H4 (cell line): ENCODE data around the gene SCLT1. TPM values are rescaled to one million over a fixed set of nuclear protein-coding genes. Genes with fewer than 3 reads are reported as not detected.

Source experiments
- DNase-seq: peaks from one replicate; pipeline ENCODE4 v3.0.0-alpha.2; 2015; ENCODE audit warnings: low spot score
- total RNA-seq: library from RNA; depleted of rRNA; stranded (reverse); fragments of >200 nt; shearing (Covaris generic); gene quantifications from 2 replicates; pipeline ENCODE4 v1.2.3, GENCODE V29; 2014

SCLT1 gene
- total RNA-seq, 1 experiment from 2014 or later, result 20.8 TPM

DNA sequence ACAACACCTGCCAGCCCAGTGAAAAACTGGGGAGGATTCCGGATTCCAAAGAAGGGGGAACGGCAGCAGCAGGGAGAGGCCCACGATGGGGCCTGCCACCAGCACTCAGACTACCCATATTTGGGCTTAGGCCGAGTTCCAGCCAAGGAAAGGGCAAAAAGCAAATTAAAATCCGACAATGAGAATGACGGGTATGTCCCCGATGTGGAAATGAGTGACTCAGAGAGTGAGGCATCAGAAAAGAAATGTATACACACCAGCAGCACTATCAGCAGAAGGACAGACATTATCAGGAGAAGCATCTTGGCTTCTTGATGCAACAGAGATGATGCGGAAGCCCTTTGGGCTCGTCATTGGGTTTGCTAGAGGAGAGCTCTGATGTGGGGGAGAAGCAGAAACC, 221.4 kb downstream of the SCLT1 start:
- no peak for DNase-seq

DNA sequence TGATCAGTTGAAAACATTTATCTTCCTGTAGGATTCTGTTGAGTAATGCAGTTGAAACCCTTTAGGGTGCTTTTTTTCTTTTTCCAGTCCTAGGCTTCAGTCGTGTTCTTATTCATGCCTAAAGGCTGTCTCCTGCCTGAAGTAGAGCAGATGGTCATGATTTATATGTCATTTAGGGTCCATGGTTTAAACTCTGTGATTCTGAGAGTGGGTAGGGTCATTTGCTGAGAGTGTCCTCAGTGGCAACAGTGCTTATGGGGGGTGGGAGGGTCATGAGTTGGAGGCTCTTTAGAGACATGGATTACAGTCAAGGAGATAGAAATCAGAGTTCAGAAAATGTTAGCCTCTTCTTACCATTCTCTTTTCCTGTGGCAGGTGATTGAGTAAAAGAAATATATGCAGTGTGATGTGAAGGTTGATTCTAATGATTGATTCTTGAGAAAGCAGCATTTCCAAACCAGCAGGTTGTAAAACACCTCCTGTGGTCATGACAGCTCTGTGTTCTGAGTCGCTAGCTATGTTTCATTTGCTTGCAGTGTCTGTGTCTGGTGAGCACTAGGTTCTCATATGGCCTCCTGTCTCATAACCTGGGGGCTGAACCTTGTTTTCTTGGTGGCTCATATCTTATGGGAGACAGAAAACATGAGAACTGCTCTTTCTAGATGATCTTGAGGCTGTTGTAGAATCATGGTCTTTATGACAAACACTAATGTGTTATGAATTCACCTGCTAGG, 223.4 kb downstream of the SCLT1 start:
- DNase-seq, result no peak

DNA sequence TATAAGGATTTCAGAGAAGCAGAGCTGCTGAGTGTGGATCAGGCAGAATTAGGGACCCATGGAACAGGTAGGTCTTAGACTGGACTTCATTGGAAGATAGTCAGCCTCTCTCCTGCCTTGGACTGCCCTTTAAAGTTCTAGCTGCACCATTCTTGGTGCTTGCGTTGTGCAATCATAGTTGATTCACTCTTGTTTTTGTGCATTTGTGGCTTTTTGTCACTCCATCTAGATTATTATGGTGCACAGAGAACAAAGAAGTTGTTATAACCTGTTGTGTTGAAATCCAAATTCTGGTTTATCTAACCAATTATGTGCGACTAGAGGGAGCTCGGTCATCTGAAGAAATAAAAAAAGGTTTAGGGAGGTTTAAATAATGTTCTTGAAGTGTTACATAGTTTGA, 224.6 kb downstream of the SCLT1 start:
- no peak for DNase-seq

DNA sequence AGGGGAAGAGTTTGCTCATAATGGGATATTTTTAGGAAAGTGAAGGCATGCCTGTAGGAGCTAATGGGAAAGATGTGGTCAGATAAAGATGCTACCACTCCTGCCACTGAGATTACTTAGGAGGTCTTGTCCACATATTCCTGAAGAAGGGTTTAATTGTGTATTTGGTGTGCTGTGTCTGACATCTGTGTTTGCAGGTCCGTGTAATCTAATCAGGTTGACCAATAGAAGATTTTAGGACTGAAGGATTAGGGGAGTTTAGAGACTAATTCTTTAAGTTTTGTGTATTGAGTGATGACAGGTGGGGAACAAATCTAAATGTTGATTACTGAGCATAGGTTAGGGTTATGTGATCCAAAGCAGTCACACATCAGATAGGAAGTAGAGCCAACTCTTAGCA, 226.6 kb downstream of the SCLT1 start:
- no peak for DNase-seq

DNA sequence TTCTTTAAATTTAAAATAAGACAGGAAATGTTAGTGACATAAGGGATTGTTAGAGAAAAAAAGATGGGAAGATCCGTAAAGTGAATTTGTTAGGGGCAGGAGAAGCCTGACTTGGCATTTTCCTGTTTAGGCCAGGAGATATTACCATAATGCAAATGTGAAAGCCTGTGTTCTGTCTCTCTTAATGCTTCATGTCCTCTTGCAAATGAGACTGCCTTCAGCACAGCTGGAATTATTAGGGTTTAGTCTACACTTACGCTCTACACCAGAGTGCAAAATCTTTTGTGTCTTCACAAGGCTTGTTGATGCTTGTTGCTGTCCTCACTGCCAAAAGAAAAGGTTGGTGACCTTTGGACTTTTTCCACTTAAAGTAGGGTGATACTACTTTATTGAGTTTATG, 227.1 kb downstream of the SCLT1 start:
- DNase-seq, result no peak

DNA sequence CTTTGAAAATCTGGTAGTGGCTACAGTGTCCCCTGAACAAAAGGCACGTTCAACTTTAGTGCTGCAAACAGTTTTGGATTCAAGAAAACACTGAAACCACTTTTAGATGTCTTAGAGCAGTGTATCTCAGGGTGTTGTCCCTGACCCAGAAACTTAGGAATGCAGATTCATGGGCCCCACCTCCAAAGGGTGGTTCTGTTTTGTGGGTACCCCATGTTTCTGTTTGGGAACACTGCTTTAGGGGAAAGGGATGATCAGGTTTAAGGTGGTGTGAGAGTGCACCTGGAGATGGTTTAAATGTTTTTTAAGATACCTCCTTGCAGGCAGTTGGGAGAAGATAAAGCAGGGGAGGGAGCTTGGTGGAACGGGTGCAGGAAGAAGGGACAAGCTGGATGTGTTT, 228.2 kb downstream of the SCLT1 start:
- no peak for DNase-seq

DNA sequence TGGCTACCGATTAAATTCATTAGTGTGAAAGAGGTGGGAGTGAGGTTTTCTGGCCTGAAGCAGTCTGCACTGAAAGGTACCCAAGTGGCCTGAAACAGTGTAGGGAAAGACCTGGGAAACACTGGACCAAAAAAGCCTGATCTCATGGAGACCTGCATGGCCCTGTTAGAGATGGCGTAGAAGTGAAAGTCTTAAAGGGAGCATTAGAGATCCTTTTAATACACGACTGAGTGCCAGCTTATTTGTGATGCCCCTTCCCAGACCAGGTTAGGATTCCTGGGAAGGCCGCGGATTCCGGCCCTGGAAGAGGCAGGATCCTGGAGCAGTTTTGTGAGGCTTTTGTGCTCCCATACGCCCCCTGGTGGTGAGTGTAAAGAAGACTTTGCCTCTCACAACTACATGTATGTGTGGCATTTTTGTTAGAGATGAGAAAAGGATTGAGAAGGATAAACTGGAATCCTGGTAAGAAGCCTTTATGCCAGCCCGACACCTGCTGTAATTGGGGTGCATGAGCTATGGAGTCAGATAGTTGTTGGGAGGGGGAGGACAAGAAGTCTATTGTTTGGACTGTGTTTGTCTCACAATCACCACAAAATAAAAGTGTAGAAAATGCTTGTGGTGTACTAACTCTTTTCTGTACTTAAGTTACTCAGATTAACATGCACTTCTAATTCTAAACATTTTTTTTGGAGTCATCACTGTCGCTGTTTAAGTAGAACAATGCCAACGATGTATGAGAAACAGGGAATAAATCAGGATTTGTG, 229.8 kb downstream of the SCLT1 start:
- peak; percentile 62 for DNase-seq

DNA sequence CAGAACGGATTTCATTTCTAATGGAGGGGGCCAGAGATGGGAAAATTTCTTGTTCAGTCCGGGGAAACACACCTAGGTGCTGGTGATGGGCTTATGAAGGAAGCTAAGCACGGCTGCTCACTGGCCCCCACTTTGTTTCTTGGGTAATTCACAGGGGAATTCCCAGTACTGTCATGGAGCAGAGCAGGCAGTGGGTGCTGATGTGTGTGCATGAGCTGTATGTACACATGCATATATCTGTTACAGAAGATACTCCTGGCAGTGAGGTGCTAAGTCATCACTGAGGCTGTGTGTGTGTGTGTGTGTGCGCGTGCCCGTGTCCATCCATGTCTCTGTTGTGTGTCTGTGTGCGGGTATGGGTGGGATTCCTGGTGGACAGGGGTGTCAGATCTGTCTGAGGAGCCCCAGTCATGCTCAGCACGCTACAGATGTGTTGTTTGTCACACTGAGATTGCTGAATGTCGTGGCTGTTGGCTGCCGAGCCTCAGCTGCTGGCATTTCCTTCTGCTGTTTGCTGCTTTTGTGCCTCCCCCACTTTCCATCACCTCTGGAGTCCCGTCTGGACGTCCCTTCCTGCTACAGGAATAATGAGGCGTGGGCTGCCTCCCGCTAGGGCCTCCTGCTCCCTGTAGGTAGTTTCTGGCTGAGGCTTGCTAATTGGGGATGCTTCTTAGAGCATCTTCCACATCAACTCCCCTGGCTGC, 230.6 kb downstream of the SCLT1 start:
- no peak for DNase-seq

DNA sequence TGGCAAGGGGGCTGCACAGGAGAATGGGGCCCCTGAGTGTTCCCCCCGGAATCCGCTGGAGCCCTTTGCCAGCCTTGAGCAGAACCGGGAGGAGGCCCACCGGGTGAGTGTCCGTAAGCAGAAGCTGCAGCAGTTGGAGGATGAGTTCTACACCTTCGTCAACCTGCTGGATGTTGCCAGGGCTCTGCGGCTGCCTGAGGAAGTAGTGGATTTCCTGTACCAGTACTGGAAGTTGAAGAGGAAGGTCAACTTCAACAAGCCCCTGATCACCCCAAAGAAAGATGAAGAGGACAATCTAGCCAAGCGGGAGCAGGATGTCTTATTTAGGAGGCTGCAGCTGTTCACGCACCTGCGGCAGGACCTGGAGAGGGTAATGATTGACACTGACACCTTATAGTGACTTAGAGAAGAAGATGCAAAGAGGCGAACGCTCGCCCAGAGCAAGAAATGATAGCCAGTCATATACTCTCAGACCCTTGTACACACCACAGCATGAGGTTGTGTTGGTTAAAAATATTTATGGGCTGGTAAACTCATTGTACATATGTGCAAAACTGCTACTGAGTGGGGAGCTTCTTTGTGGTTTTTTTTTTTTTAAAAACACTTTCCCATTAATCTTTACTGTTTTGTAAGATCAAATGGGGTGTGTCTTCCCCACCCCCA, 231.4 kb downstream of the SCLT1 start:
- no peak for DNase-seq

DNA sequence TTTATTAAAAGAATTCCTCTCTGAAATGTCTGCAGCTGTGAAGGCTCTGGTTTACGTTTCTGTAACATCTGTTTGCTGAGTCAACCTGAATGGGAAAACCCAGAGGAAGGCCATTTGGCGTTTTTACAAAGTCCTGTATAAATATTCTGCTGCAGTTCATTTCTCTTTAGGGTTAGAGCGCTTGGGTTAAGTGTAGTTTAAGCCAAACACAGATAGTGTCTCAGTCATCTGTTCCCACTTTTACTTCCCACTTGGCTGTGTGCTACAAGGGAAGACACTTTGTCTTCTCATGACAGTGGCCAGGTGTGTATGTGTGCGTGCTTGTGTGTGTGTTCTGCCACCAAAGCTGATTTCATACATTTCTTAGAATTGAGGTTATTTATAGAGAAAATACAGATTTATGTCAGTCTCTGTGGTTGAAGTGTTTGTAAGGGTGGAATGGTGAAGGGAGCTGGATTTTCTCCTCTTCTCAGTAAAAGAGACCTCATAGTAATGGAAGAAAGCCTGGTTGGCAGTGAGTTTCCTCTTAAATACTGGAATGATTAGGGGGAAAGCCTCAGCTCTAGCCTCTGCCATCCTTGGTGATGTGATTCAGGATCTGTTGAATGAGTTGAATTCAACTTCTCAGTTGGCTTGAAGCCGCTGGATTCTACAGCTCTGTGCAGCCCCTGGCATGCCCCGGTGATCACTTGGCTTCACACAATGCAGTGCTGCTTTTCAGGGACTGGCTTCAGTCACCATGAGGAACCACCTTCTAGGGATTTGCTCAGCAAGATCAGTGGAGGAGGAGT, 233.3 kb downstream of the SCLT1 start:
- DNase-seq, result no peak

DNA sequence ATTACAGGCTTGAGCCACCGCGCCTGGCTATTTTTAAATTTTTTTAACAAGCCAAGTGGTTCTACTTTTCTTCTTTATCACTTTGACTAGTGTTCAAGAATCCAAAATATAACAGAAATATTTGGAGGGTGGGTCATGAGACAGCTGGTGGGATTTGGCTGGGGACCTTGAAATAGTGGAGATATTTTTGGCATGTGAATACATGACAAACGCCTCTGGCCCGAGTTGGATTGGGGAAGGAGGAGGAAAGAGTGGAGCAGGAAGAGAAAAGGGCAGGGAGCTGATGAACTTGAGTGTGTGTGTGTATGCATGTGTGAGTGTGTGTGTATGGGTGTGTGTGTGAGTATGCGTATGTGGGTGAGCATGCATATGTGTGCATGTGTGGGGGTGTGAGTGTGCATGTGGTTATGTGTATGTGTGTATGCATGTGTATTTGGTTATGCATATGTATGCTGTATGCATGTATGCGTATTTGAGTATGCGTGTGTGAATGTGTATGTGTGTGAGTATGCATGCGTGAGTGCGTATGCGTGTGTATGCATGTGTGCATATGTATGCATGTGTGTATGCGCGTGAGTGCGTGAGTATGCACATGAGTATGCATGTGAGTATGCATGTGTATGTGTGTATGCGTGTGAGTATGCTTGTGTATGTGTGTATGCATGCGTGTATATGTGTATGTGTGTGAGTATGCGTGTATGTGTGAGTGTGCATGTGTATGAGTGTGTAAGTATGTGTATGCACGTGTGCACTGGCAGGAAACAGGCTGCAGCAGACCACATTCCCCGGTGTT, 234.3 kb downstream of the SCLT1 start:
- DNase-seq, result no peak

DNA sequence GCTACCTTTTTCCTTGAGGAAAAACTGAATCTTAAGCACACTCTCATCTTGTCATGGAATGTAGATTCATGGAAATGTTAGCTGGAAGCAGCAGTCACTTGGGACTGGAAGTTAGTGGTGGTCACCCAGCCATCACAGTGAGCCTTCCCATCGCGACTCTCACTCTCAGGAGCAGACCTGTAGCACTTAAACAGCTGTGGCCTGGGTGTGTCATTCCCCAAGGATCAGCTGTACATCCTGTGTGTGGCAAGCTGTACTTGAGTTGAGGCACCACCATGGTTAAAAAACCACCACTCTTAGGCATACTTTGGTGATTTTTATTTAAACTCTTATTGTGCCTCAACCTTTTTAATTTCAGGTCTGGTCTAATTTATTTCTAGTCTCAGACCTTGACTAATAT, 237.1 kb downstream of the SCLT1 start:
- DNase-seq, result no peak

DNA sequence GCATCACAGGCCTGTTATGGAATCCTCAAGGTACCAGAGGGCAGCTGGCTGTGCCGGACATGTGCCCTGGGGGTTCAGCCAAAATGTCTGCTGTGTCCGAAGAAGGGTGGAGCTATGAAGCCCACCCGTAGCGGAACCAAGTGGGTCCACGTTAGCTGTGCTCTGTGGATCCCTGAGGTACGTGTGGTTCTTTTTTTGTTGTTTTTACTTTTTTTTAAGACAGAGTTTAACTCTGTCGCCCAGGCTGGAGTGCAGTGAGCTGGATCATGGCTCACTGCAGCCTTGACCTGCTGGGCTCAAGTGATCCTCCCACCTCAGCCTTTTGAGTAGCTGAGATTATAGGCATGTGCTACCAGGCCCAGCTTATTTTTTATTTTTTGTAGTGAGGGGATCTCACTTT, 237.7 kb downstream of the SCLT1 start:
- no peak for DNase-seq

DNA sequence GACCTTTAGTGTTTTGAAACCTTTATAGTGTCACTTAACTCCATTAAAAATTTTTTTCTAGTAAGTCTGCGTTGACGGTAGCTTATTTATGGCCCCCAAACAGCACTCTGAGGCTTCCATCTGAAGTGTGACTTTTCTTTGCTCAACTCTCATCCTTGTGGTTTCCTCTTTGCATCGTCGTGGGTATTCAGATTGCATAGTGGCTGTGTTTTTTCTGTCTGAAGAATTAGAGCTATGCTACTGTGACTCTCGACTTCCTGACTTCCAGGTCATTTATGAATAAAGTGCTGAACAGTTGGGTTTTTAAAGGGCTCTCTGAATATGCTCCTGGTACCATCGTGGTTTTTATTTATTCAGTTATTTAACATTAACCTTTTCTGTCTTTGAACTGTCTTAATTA, 238.9 kb downstream of the SCLT1 start:
- no peak for DNase-seq

DNA sequence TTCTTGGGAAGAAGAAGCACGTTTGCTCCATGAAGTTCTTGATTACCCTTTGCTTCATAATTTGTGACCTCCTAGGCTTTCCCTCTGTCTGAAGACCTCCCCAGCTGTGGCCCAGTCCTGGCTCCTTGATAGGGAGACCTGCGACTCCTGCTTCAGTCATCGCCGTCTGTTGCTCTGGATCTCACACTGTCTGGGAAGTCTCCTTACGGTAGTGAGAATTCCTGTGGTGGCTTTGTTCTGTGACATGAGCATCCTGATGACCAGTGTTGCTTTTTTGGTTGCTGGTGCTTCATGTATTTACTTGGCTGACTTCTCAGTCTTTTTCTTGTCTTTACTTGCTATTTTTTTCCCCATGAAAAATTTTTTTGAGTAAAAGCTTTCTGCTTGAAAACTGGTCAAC, 239.6 kb downstream of the SCLT1 start:
- no peak for DNase-seq

DNA sequence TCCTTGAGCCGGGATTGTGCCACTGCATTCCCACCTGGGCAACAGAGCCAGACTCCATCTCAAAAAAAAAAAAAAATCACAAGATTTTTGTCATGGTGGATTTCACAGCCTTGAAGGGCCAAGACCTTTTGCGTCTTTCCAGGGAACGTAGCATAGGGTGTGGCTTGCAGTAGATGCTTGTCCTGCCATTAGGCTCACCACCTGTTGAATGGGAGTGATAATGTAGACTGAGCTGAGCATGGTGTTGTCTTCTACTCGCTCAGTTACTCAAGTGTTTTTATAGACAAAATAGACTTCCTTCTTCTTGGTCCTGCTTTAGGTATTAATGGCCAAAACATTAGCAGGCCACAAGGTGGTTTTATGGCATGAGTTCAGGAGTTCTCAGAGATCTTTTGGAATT, 243.1 kb downstream of the SCLT1 start:
- DNase-seq, result no peak

DNA sequence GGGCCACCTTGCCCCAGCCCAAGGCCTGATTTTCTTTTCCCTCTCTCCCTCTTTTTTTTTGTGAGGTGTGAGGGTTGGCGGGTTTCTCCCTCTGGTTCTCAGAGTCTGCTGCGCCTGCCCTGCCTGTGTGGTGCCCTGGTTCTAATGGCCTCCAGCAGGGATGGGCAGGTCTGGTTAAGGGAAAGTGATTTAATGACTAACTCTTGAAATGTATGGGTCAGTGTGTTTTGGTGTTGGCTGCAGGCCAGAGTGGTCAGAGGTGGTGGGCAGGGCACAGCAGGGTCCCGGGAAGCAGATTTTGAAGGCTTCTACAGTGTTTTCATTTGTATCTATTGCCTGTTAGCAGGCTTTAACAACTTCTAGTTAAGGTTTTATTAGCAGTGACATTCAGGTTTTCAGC, 244.9 kb downstream of the SCLT1 start:
- no peak for DNase-seq

DNA sequence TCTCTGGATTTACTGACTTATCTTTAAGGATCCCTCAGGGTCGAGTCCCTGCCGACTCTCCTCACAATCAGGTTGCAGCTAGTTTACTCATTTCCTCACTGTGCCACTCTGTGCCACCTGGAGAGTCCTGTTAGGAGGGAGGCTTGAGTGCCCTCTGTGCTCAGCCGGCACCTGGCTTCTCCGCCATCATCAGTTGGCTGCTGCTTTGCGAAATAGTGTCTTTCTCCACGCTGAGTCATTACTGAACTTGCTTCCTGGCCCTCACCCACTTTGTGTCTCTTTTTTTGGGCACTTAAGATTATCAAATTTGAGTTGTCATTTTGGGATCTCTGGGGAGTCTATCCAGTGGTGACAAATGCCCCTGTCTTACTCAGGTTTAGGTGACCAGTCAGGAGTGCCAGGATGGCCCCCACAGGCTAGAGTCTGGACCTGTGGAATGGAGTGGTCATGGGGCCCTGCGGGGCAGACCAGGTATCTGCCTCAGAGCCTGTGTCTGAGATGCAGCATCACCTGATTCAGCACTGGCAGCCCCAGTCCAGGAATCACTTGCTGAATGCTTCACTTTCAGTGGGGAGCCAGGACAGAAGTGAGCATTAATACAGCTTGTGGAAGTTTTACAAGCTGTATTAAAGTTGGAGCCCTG, 246.1 kb downstream of the SCLT1 start:
- DNase-seq, result no peak

DNA sequence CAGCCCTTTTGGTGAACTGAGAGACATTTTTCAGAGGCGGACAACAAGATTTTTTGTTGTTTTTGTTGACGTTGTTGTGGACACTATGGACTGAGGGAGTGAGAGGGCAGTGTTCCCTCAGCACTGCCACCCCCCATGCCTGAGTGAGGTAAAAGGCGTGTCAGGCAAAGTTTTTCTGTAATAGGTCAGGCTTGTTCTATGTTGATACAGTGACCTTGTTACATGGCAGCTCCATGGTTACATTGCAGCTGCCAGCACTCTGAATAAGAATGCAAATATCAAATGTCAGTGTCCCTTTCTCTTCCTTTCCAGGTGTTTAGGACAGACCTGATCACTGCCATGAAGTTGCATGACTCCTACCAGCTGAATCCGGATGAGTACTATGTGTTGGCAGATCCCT, 247.3 kb downstream of the SCLT1 start:
- no peak for DNase-seq

DNA sequence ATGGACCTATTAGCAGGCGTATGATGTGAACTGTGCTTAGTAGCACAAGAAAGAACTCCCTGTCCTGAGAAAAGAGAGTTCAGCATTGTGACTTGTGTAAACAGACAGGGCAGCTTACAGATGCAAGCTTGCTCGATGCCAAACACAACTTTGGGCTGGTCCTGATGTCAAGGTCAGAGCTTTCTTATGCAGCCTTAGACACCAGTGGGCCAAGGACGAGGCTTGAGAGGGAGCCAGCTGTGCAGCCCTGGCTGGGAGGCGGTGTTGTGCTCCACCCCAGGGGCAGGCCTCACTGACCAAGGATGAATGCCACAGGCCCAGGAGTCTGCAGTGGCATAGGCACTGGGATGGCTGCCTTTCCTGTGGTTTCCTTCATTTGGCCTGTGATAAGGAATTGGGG, 248.4 kb downstream of the SCLT1 start:
- no peak for DNase-seq
